HT-29 (cell line): ENCODE measurements around the gene CDCA8. TPM values are rescaled to one million over a fixed set of nuclear protein-coding genes. Genes with fewer than 3 reads are reported as not detected.
A peak's percentile ranks its signal among the peaks of the same experiment; 100 is the strongest.
"Not testable (repeated sequence)": the region's sequence is repeated elsewhere in the genome, so short reads cannot be mapped to it uniquely, and the experiment has no call there.

Experiments
- DNase-seq: peaks from one replicate; pipeline ENCODE4 v3.0.0-alpha.2; 2015; ENCODE audit warnings: low spot score
- small RNA-seq: library from RNA; depleted of rRNA; stranded (forward); fragments of <200 nt; gene quantifications from one replicate; pipeline ENCODE3, GENCODE V24; 2014
- total RNA-seq: library from RNA; depleted of rRNA; stranded (reverse); fragments of >200 nt; shearing (Covaris generic); gene quantifications from 2 replicates; pipeline ENCODE4 v1.2.3, GENCODE V29; 2014; rRNA removed

CDCA8 gene
- total RNA-seq, 1 experiment from 2014 or later = 19.0 TPM

DNA sequence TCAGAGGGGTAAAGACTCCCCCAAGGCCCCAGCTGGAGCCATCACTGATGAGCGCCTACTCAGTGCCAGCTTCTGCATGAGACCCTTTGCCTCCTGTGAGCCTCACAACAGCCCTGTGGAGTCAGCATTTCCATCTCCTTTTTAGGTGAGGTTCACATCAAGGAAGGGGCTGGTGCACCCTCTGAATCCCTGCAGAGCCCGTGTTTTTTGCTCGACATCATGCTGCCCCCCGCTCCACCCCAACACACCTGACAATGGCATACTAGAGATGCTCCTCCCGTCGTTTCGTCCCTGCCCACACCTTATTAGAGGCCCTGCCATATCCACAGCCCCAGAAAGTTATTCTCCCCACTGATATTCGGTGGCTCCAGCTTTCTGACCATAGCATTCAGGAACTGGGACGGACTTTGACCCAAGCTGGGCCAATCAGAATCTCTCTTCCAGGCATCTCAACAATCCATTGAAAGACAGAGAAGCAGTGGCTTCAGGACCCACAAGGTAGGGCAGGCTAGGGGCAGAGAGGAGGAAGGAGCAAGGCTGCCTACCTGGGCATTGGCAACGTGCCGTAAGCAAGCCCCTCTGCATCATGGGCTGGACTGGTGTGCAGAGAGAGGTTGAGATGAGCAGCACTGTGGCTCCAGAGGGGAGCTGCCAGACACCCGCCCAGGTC is 39.9 kb downstream of the CDCA8 start:
- DNase-seq = peak; percentile 66

GRCh38 chr1:37734629-37735591 is 42.6 kb downstream of the CDCA8 start:
- DNase-seq = no peak

DNA sequence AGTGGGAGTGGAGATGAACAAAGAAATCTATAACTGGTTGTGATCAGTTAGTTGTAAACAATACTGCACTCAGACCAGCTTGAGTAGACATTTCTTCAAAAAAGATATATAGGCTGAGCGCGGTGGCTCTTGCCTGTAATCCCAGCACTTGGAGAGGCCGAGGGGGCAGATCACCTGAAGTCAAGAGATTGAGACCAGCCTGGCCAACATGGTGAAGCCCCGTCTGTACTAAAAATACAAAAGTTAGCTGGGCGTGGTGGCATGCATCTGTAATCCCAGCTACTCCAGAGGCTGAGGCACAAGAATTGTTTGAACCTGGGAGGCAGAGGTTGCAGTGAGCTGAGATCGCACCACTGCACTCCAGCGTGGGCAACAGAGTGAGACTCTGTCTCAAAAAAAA is 45.7 kb downstream of the CDCA8 start:
- not testable (repeated sequence) for DNase-seq

DNA sequence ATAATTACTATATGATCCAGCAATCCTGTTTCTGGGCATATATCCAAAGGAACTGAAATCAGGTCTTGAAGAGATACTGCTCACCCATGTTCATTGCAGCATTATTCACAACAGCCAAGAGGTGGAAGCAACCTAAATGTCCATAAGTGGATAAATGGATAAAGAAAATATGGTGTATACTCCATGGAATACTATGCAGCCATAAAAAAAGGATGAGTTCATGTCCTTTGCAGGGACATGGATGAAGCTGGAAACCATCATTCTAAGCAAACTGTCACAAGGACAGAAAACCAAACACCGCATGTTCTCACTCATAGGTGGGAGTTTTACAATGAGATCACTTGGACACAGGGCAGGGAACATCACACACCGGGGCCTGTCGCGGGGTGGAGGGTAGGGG is 46.3 kb downstream of the CDCA8 start:
- not testable (repeated sequence) for DNase-seq

GRCh38 chr1:37739222-37739621 is 46.9 kb downstream of the CDCA8 start:
- peak; percentile 77 for DNase-seq

DNA sequence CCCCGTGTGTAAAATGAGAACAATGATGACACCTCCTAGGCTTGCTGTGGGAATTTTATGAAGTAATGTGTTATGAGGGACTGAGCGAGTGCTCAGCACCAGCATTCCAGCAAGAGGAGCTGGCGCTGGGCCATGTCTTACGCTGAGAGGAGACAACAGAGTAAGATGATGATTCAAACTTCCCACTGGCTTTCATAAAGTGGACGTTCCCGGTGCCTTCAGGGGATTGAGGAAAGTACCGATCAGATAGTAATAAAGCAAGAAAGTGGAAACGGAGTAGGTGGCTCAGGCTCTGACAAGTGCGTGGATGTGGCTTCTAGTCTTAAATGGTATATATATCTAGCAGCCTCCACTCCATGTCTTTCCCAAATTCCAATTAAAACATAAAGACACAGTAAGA is 48.8 kb downstream of the CDCA8 start:
- no peak for DNase-seq

DNA sequence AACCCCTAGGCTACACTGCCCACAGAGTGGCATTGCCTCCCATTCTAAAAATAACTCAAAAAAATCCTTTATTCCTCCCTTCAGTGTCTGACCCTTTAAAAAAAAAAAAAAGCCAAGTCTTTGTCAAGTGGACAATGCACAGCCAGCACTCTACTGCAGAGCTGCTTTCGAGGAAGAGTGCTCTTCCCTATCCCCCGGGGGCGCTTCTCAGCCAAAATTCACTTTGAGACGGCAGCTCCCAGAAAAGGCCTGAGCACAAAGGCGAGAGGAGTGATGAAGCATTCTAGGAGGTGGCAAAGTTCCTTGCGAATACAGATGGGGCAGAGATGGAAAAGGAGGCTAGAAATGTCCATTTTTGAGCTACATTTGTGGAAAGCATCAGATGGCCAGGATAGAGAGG is 49.3 kb downstream of the CDCA8 start:
- DNase-seq = no peak

- DNase-seq = no peak
Observed at GRCh38 chr1:37746806-37747205, 54.5 kb downstream of the CDCA8 start.

- no peak for DNase-seq
Observed at GRCh38 chr1:37748565-37748964, 56.2 kb downstream of the CDCA8 start.

- no peak for DNase-seq
Observed at GRCh38 chr1:37752213-37752582, 59.9 kb downstream of the CDCA8 start.

- DNase-seq = peak; percentile 33
Observed at GRCh38 chr1:37752583-37753471, 60.5 kb downstream of the CDCA8 start.

GRCh38 chr1:37753473-37754321 is 61.4 kb downstream of the CDCA8 start:
- no peak for DNase-seq

DNA sequence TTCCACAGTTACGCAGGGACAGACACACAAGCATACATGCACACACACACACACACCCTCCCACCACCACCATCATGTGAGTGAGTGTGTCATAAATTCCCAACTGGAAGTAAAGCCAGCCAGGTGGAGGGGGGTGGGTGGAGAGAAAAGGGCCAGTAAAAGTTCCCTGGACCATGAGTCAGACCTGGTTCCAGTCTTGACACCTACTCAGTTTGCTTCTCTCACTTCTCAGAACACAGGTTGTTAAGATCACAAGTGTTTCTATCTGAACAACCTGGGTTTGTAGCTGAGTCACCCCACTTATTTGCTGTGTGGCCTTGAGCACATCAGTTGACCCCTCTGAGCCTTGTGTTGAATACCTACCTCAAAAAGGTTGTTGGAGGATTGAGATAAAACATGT is 63.0 kb downstream of the CDCA8 start:
- peak; percentile 18 for DNase-seq

- no peak for DNase-seq
Observed at GRCh38 chr1:37755951-37756560, 63.7 kb downstream of the CDCA8 start.

Small RNA genes within 50 kb of the gene (small RNA-seq; reads per million reads assigned to genes)
- not detected for gene RF00019

Other genes with a start within 250 kb of the CDCA8 start
- gene ZC3H12A, start 217.9 kb upstream of the CDCA8 start, total RNA-seq = 99.3 and 105 TPM in 2 replicates
- 23.5 and 52.8 TPM in 2 replicates for gene MEAF6, start 177.8 kb upstream of the CDCA8 start, total RNA-seq
- gene SNIP1, start 138.2 kb upstream of the CDCA8 start, total RNA-seq = 15.9 and 23.9 TPM in 2 replicates
- 0.23 and 0.37 TPM in 2 replicates for gene DNALI1, start 135.6 kb upstream of the CDCA8 start, total RNA-seq
- 66.1 and 77.5 TPM in 2 replicates for gene GNL2, start 96.6 kb upstream of the CDCA8 start, total RNA-seq
- not detected in 2 replicates for gene RSPO1, start 57.6 kb upstream of the CDCA8 start, total RNA-seq
- 1.8 and 2.2 TPM in 2 replicates for gene EPHA10, start 72.6 kb downstream of the CDCA8 start, total RNA-seq
- gene MANEAL, start 101.3 kb downstream of the CDCA8 start, total RNA-seq = 35.2 and 39.6 TPM in 2 replicates
- 103 and 113 TPM in 2 replicates for gene C1orf122, start 115.3 kb downstream of the CDCA8 start, total RNA-seq
- 55.1 and 56.7 TPM in 2 replicates for gene YRDC, start 115.7 kb downstream of the CDCA8 start, total RNA-seq
- 3.0 and 3.7 TPM in 2 replicates for gene MTF1, start 167.1 kb downstream of the CDCA8 start, total RNA-seq